ENCODE results near the gene SULT1A1. TPM values are rescaled to one million over a fixed set of nuclear protein-coding genes. Genes with fewer than 3 reads are reported as not detected.
"Not testable (repeated sequence)": the region's sequence is repeated elsewhere in the genome, so short reads cannot be mapped to it uniquely, and the experiment has no call there.

Gene SULT1A1
- total RNA-seq, 1 donor from 2014 or later: 12.1 TPM

DNA sequence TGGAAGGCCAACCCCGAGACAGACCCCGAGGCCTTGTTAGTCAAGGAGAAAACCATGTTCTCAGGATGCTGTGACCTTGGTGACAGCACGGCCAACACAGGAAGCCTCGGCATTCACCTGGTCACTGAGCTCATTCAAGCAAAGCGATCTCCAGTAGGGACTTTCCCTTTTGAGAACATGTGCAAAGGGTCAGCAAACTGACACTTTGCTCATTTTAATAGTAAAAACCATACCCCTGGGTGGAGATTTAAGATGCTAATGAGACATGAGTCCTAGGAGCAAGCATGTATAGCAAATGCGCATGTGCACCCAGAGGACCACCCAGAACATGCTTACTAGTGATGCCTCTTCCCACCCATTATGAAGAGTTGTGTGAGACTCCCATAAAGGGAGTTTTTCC, 7.3 kb downstream of the SULT1A1 start:
- Mint-ChIP-seq H3K9me3 (no peaks in the 10 kb centered on the region), H3K4me3 (no peak overlapping the region), H3K27me3 (no peaks in the 10 kb centered on the region), H3K36me3 (ENCODE audit: low read depth) (no peaks in the 10 kb centered on the region), H3K27ac (no peak overlapping the region), H3K4me1 (no peaks in the 10 kb centered on the region)
- DNase-seq: no peak
- intact Hi-C loops (cut with micrococcal nuclease): no loop called here

DNA sequence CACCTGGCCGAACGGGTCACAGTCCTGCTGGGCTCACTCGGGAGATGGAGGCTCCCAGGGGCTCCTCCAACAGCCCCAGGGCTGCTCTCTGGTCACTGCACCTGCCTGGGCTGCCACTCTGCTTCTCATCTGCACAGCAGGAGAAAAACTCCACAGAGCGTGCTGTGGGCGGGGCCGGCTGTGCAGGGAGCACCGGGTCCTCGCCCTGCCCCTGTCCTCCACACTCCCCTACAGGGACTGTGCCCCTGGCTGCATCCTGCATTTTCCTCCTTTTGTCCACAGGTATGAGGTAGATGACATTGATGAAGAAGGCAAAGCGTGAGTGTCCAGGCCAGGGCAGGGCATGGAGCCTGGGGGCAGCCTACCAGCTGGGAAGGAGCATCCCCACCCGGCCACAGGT, 7.8 kb downstream of the SULT1A1 start:
- H3K9me3 Mint-ChIP-seq; H3K27ac Mint-ChIP-seq; H3K27me3 Mint-ChIP-seq; DNase-seq; intact Hi-C loops (cut with micrococcal nuclease); H3K4me1 Mint-ChIP-seq; H3K4me3 Mint-ChIP-seq; H3K36me3 Mint-ChIP-seq (ENCODE audit: low read depth): not testable (repeated sequence)

DNA sequence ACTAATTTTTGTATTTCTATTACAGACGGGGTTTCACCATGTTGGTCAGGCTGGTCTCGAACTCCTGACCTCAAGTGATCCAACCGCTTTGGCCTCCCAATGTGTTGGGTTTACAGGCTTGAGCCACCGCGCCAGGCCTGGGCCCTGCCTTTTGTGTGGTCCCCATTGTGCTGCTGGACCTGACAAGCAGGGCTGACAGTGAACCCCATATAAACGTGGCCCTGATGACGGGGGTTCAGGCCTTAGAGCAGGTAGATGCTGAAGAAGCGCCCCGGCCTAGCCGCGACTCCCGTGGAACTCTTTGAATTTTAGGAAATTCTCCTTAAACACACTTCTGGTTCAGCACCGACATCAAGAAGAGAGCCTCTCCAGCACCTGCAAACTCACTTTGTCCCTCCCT, 8.3 kb downstream of the SULT1A1 start:
- H3K4me3 Mint-ChIP-seq; intact Hi-C loops (cut with micrococcal nuclease); H3K36me3 Mint-ChIP-seq (ENCODE audit: low read depth); H3K27ac Mint-ChIP-seq; H3K9me3 Mint-ChIP-seq; H3K27me3 Mint-ChIP-seq; H3K4me1 Mint-ChIP-seq; DNase-seq: not testable (repeated sequence)

DNA sequence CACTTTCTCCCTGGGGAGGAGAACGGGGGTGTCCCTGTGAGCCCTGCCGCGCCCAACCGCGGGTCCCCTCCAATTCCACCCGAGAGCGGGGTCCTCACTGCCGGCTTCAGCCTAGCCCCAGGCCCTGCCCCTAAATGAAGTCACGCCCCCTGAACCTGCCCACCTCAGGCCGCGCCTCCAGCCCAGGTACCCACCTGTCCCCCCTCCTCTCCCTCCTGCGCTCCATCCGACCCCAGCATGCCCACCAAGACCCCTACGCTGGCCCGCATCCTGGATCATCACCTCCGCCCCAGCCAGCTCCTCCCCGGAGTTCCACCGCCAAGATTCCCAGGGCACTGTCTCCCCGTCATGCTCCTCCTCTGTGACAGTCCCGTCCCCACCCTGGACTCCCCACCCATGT, 8.9 kb downstream of the SULT1A1 start:
- DNase-seq; H3K4me3 Mint-ChIP-seq; intact Hi-C loops (cut with micrococcal nuclease); H3K4me1 Mint-ChIP-seq; H3K27me3 Mint-ChIP-seq; H3K36me3 Mint-ChIP-seq (ENCODE audit: low read depth); H3K9me3 Mint-ChIP-seq; H3K27ac Mint-ChIP-seq: not testable (repeated sequence)

DNA sequence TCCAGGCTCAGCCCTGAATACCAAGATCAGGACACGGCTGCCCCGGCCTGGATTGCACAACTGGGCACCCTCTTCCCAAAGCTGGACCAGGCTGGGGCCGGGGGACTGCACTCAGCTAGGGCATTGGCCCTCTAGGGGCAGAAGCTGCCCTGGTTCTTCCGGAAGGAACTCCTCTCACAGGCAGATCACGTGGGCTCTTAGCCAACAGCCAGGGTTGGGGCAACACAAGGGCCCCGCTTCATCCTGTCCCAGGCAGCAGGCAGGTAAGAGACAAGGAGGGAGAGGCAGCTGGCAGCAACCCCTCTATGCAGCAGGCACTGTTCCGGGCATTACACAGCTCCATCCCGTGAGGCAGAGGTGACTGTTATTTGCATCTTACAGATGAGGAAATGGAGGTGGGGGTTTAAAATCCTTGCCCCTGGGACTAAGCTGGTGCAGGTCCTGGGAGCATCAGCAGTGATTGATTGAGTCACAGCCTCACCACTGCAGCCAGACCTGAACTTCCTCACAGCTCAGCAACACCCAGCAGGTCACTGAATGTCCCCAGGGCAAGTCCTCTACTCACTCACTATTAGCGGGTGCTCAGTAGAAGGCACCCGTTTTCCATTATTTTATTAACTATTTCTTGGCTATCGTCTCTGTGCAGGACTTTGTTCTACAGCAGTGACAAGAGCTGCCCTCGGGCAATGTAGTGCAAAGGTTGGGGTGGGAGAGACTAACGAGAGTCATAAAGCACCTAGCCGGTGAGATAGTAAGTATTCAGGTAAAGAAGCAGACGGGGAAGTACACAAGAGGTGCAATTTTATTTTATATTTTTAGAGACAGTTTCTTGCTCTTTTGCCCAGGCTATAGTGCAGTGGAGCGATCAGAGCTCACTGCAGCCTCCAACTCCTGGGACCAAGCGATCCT, 10.2 kb downstream of the SULT1A1 start:
- H3K9me3 Mint-ChIP-seq; intact Hi-C loops (cut with micrococcal nuclease); H3K36me3 Mint-ChIP-seq (ENCODE audit: low read depth); H3K27me3 Mint-ChIP-seq; H3K27ac Mint-ChIP-seq; H3K4me3 Mint-ChIP-seq; H3K4me1 Mint-ChIP-seq; DNase-seq: not testable (repeated sequence)

DNA sequence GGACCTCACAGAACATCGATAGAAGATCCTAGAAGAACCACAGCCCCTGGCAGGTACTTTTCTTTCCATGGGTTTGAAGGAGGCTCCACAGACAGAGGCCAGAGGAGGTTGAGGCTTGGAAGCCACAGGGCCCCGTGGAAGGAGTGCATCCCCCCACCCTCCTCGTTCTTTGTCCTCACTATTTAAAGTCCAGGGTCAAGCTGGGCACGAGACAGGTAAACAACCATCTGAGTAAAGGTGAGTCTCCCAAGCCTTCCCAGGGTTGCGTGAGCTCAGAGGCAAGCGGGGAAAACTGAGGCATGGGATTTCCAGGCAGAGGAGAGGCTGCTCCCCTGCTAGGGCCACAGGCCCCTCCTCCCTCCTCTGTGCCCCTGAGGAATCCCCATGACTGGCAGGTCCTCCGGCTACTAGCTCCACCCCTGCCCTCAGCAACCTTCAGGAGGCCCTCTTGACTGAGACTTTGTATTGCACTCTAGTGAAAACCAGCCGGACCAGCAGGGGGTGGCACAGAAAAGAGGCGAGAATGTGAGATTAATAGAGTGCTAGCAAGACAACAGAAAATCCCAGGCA, 12.1 kb downstream of the SULT1A1 start:
- DNase-seq: no peak
- Mint-ChIP-seq H3K27me3 (no peaks in the 10 kb centered on the region), H3K9me3 (no peaks in the 10 kb centered on the region), H3K27ac (no peak overlapping the region), H3K36me3 (ENCODE audit: low read depth) (no peaks in the 10 kb centered on the region), H3K4me3 (no peak overlapping the region), H3K4me1 (no peaks in the 10 kb centered on the region)
- intact Hi-C loops (cut with micrococcal nuclease): no loop called here

DNA sequence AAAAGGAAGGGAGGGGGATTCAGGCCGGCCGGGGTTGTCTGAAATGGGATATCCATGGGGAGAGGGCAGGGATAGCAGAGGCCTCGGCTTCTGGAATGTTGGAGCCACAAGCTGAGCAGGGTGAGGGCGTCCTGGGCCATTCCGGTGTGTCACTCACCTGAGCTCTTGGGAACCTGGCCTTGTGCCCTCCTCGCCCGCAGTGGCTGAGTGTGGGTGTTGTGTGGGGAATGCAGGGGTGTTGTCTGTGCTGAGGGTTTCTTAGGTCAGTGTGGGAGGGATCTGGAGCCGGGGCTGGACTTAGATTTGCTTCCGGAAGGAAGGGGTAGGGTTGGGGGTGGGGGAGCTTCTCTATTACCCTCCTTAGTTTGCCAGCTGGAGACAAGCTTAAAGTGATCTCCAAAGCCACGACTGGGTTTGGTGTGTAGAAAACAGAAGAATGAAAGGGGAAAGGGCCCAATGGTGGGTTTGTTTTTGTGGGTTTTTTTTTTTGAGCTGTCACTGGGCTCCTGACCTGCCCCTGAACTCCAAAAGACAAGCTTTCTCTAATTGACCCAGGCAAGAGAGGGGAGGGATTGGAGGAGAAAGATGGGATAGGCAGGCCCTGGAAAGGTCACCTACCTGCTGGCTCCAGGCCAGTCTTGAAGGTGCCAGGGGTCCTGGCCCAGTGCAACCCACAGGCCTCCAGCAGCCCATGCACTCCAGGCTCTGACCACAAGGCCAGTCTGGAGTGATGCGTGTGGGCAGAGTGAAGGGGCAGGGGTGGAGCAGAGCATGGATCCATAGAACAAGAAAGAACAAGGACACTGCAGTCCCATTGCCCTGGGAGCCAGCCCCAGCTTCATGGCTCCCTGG, 12.8 kb downstream of the SULT1A1 start, which contains the start of gene SULT1A2:
SULT1A2 (minus strand) TSS at position 211 of the 852 bp plus-strand sequence. CDS start 1,120 bp downstream, outside the sequence.
- no peaks in the 10 kb centered on the region for H3K27me3 Mint-ChIP-seq
- peaks cover 1% of the 10 kb centered on the region for H3K36me3 Mint-ChIP-seq (ENCODE audit: low read depth)
- H3K4me3 Mint-ChIP-seq: no peak within 1 kb of the TSS
- DNase-seq: no peak
- intact Hi-C loops (cut with micrococcal nuclease): no loop called here
- H3K9me3 Mint-ChIP-seq: no peaks in the 10 kb centered on the region
- no peaks in the 10 kb centered on the region for H3K4me1 Mint-ChIP-seq
- no peak within 1 kb of the TSS for H3K27ac Mint-ChIP-seq

DNA sequence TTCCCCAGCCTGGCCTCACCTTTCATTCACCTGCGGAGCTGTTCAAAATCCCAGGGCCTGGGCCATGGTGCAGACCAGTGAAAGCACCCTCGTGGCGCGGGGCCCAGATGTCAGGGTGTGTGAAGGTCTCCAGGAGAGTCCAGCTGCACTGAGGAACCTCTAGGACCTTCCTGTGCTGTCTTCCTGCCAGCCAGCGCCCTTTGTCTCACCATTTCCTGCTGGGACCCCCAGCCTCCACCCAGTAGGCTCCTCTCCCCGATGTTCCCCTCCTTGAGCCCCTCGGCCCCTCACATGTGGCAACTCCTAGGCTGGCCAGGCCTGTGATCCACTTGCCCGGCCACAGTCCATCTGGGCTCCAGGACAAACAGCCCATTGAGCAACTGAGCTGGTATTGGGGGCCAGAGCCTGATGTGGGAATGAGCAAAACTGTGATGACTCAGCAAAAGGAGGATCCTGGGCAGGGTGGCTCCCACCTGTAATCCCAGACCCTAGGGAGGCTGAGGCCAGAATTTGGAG, 13.7 kb downstream of the SULT1A1 start:
- H3K4me1 Mint-ChIP-seq: no peaks in the 10 kb centered on the region
- H3K27ac Mint-ChIP-seq: no peak overlapping the region
- no peaks in the 10 kb centered on the region for H3K9me3 Mint-ChIP-seq

DNA sequence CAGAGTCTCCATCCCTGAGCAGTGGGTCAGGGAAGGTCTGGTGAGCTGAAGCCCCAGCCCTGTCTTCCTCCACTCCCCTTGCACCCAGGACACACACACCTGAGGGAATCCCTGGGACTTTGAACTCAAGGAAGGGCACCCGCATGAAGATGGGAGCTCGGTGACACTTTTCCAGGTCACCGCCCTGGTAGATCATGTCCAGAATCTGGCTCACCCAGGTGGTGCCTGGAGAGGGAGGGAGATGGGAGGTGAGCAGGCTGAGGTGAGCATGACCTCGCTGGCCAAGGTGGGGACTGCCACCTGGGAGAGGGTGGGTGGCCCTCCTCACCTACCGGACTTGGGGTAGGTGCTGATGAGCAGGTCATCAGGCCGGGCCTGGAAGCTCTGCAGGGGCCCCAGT, 14.4 kb downstream of the SULT1A1 start:
- intact Hi-C loops (cut with micrococcal nuclease); DNase-seq; H3K4me3 Mint-ChIP-seq; H3K4me1 Mint-ChIP-seq; H3K27ac Mint-ChIP-seq; H3K36me3 Mint-ChIP-seq (ENCODE audit: low read depth); H3K9me3 Mint-ChIP-seq; H3K27me3 Mint-ChIP-seq: not testable (repeated sequence)

More for the DNA sequence above, 13.7 kb downstream of the SULT1A1 start:
- Mint-ChIP-seq H3K36me3 (ENCODE audit: low read depth) (peaks cover 1% of the 10 kb centered on the region), H3K4me3 (no peak overlapping the region), H3K27me3 (no peaks in the 10 kb centered on the region)
- intact Hi-C loops (cut with micrococcal nuclease): no loop called here
- no peak for DNase-seq

DNA sequence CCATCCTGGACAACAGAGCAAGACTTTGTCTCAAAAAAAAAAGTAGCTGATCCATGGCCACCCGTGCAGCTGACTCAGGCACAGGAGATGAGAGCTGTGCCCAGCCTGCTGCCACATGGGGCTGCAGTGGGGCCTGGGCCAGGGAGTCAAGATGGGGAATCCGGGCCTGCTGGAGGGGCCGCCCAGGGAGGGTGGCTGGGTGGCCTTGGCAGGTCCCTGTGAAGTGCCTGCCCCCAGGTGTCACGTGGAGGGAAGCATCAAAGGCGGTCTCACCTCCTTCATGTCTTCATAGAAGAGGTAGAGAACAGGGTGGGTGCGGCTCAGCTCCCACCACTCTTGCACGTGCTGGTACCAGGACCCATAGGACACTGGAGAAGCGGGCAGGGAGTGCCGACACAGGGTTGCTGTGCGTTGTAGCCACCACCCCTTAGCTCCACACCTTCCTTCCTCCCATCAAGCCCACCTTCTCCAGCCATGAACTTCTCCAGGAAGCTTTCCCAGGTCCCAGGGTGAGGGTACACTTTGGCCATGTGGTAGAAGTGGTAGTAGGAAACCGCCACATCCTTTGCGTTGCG, 16.8 kb downstream of the SULT1A1 start:
- no peaks in the 10 kb centered on the region for H3K27me3 Mint-ChIP-seq
- no peaks in the 10 kb centered on the region for H3K9me3 Mint-ChIP-seq
- H3K4me3 Mint-ChIP-seq: no peak overlapping the region
- no peak overlapping the region for H3K27ac Mint-ChIP-seq
- intact Hi-C loops (cut with micrococcal nuclease): no loop called here
- no peak for DNase-seq
- no peaks in the 10 kb centered on the region for H3K4me1 Mint-ChIP-seq
- H3K36me3 Mint-ChIP-seq (ENCODE audit: low read depth): peaks cover 14% of the 10 kb centered on the region

DNA sequence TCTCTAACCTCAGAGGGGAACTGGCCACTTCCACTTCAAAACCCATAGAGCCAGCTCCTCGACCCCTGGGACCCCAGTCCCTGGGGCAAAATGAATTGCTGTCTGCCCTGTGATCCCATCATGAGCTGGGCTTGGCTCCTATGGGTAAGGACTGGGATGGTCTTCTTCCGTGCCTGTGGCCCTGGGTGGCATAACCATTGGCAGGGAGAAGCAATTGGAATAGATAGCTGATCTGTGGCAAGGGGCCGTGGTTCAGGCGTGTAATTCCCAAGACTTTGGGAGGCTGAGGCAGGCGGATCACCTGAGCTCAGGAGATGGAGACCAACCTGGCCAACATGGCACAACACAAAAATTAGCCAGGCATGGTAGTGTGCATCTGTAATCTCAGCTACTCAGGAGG, 17.3 kb downstream of the SULT1A1 start:
- no peaks in the 10 kb centered on the region for H3K9me3 Mint-ChIP-seq
- no peaks in the 10 kb centered on the region for H3K27me3 Mint-ChIP-seq
- H3K4me1 Mint-ChIP-seq: no peaks in the 10 kb centered on the region
- intact Hi-C loops (cut with micrococcal nuclease): no loop called here
- H3K4me3 Mint-ChIP-seq: no peak overlapping the region
- peaks cover 14% of the 10 kb centered on the region for H3K36me3 Mint-ChIP-seq (ENCODE audit: low read depth)
- no peak overlapping the region for H3K27ac Mint-ChIP-seq
- no peak for DNase-seq

DNA sequence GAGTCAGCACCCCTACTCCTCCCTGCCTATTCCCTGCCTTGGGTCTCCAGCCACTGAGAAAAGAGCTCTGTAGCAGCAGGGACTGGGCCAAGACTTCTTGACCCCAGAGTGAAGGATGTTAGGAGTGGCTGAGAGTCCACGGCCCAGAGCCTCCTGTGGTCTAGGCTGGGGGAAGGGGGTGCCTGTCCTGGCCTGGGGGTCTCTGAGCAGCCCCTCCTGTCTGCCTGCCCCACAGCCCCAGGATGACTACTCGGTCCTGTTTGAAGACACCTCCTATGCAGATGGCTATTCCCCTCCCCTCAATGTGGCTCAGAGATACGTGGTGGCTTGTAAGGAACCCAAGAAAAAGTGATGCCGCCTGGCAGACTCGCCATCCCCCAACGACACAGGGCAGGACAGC, 18.5 kb downstream of the SULT1A1 start:
- no peak overlapping the region for H3K27ac Mint-ChIP-seq
- H3K36me3 Mint-ChIP-seq (ENCODE audit: low read depth): peaks cover 21% of the 10 kb centered on the region
- H3K4me3 Mint-ChIP-seq: no peak overlapping the region
- H3K9me3 Mint-ChIP-seq: no peaks in the 10 kb centered on the region
- DNase-seq: no peak
- intact Hi-C loops (cut with micrococcal nuclease): no loop called here
- H3K27me3 Mint-ChIP-seq: no peaks in the 10 kb centered on the region
- H3K4me1 Mint-ChIP-seq: no peaks in the 10 kb centered on the region

DNA sequence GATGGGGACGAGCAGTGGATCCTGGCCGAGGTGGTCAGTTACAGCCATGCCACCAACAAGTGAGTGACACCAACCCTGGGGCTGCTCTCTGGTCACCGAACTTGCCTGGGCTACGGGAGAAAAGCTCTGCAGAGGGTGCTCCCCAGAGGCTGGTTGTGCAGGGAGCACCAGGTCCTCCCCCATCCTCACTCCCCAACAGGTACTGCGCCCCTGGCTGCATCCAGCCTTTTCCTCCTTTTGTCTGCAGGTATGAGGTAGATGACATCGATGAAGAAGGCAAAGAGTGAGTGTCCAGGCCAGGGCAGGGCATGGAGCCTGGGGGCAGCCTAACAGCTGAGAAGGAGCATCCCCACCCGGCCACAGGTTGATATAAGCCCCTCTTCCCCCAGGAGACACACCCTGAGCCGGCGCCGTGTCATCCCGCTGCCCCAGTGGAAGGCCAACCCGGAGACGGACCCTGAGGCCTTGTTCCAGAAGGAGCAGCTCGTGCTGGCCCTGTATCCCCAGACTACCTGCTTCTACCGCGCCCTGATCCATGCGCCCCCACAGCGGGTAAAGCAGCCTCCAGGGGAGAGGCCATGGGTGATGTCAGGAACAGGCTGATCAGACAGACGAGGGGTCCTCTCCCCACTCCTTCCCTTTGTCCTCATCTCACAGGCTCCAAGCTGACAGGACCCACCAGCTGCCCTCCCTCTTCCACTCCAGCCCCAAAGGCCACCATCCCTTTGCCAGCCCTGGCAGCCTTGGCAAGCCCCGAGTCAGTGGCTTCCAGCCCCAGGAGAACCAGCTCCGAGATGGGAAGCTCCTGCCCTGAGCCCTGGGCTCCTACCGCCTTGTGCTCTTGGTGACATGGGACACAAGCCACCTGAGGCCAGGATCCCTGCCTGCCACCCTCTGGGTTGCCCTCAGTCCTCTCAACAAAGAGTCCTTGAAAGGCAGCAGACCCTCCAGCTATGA, 19.2 kb downstream of the SULT1A1 start:
- H3K4me1 Mint-ChIP-seq: no peaks in the 10 kb centered on the region
- H3K27me3 Mint-ChIP-seq: no peaks in the 10 kb centered on the region
- H3K36me3 Mint-ChIP-seq (ENCODE audit: low read depth): peaks cover 21% of the 10 kb centered on the region
- DNase-seq: no peak
- no peak overlapping the region for H3K4me3 Mint-ChIP-seq
- no peaks in the 10 kb centered on the region for H3K9me3 Mint-ChIP-seq
- intact Hi-C loops (cut with micrococcal nuclease): no loop called here
- H3K27ac Mint-ChIP-seq: no peak overlapping the region

Measured in activated CD4-positive, alpha-beta T cell treated with anti-CD3 and anti-CD28 coated beads, Interleukin-2, amount 10 ng/mL, durations not matched to agents 24 days and 14 days (primary cell).